Transverse colon (tissue), 4 donors: ENCODE data around the gene APH1A. TPM values are rescaled to one million over a fixed set of nuclear protein-coding genes. Genes with fewer than 3 reads are reported as not detected.

Source experiments
- DNase-seq: peaks from one replicate; pipeline ENCODE4 v3.0.0-alpha.2; 2019
- H3K27ac ChIP-seq, 4 donors: fragments of 200-600 bp; sonication (generic); 2 replicates each; pipeline ENCODE4 v1.5.1; 2016 to 2018; ENCODE audit warnings: inconsistent platforms in 4 of 4
- H3K27me3 ChIP-seq: fragments of 200-600 bp; sonication (generic); 2 replicates; pipeline ENCODE4 v1.5.1; 2017; ENCODE audit warnings: inconsistent platforms
- H3K36me3 ChIP-seq, 4 donors: fragments of 200-600 bp; sonication (generic); 2 replicates each; pipeline ENCODE4 v1.5.1; 2017 to 2019; ENCODE audit warnings: inconsistent platforms in 4 of 4
- H3K4me1 ChIP-seq, 4 donors: fragments of 200-600 bp; sonication (generic); 2 replicates each; pipeline ENCODE4 v1.5.1; 2017 to 2020; ENCODE audit warnings: inconsistent platforms in 4 of 4
- H3K4me3 ChIP-seq, 4 donors: fragments of 200-600 bp; sonication (generic); 1 replicate in 1 of 4; 2 replicates in 3 of 4; pipeline versions ENCODE4 v1.5.1 to v1.6.1; 2017 to 2019; ENCODE audit warnings: inconsistent platforms in 4 of 4
- H3K9me3 ChIP-seq, 2 donors: fragments of 200-600 bp; sonication (generic); 2 replicates each; pipeline ENCODE4 v1.5.1; 2017 to 2019; ENCODE audit warnings: inconsistent platforms in 2 of 2
- EP300 ChIP-seq: sonication (generic); formaldehyde crosslinking; IDR thresholded peaks from one replicate; pipeline ENCODE4 v1.6.1; 2017; ENCODE audit warnings: antibody characterized with exemption, low read depth
- POLR2A ChIP-seq: fragments of 450-650 bp; IDR thresholded peaks from one replicate; pipeline ENCODE4 v1.6.1; 2016; ENCODE audit warnings: antibody characterized with exemption, mild to moderate bottlenecking, moderate library complexity
- POLR2AphosphoS5 ChIP-seq, 3 donors: sonication (generic); formaldehyde crosslinking; IDR thresholded peaks; one replicate each; pipeline ENCODE4 v1.6.1; 2016; ENCODE audit warnings: antibody characterized with exemption in 3 of 3
- WGBS, 2 donors: methylation state at CpG; one replicate each; pipeline ENCODE4 v1.1.5; 2018; ENCODE audit warnings: low coverage in 1 of 2; 5-methylcytosine and 5-hydroxymethylcytosine counted together
- in situ Hi-C, 4 donors: fragments of 200-750 bp; cut with MboI; loops; one replicate each; pipeline versions ENCODE4 v1.15.0 to v1.15.1; 2017; ENCODE audit warnings: low sequenced_read_pairs in 3 of 4, low pct_ligation_motif_present in 1 of 4, low pct_unique_long_range_greater_than_20kb in 1 of 4
- intact Hi-C: fragments of 100-400 bp; cut with DNase I; formaldehyde crosslinking; loops from one replicate; pipeline ENCODE4 v1.15.1; 2023; ENCODE audit warnings: low total_unique reads
- total RNA-seq, 4 donors: library from RNA; depleted of rRNA; stranded (reverse); fragments of >200 nt; gene quantifications; one replicate each; pipeline ENCODE4 v1.1.0, GENCODE V29; 2016
- TF ChIP-seq, protein P1 (sequence below), 5 experiments: fragments of 200-600 bp in 3 of 5; fragments of 450-650 bp in 2 of 5; sonication (generic) in 3 of 5; IDR thresholded peaks; 1 replicate in 2 of 5; 2 replicates in 3 of 5; pipeline ENCODE4 v1.5.1; 2016 to 2017; ENCODE audit warnings: antibody characterized with exemption in 5 of 5, inconsistent platforms in 3 of 5, mild to moderate bottlenecking in 2 of 5, moderate library complexity in 1 of 5

Gene APH1A
- total RNA-seq, 4 donors from 2014 or later = 86.8 to 162 (median 113) TPM

DNA sequence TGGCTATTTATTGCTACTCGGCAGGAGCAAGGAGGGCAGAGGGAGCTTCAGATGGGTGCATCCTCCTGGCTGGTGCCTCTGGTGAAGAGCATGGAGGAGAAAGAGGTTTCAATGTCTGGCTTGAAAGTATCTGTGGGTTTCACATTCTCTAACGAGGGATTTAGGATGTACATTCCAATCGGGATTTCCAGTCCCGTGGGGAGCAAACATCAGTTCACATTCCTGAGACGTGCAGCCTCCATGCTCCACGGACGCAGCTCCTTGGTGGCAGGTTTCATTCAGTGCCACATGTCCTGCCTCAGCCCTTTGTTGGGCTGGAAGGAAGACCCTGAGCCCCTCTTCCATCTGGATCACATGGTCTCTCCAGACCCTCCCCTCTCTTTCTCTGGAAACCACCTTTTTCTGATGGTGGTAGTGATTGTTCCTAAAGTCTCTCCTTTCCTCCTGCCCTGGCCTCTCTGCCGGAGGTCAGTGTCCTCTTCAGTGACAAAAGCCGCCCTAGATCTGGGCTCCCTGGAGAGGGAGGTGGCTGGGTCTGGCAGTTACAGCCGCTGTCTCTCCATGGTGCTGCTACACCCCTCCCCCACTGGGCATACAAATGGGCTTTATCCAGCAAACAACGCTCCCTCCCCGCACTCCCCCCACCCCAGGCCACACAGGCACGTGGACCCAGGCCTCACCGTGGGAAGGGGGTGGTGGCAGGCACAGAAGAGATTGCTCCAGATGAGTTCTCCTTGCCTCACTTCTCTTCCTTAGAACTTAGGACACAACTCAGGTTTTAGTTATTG is 12.1 kb downstream of the APH1A start:
- WGBS, 2 donors = 20 to 41% methylated on average over 1 to 14 of the region's 14 CpGs
- no peak for DNase-seq
- TF ChIP-seq, protein P1, sequence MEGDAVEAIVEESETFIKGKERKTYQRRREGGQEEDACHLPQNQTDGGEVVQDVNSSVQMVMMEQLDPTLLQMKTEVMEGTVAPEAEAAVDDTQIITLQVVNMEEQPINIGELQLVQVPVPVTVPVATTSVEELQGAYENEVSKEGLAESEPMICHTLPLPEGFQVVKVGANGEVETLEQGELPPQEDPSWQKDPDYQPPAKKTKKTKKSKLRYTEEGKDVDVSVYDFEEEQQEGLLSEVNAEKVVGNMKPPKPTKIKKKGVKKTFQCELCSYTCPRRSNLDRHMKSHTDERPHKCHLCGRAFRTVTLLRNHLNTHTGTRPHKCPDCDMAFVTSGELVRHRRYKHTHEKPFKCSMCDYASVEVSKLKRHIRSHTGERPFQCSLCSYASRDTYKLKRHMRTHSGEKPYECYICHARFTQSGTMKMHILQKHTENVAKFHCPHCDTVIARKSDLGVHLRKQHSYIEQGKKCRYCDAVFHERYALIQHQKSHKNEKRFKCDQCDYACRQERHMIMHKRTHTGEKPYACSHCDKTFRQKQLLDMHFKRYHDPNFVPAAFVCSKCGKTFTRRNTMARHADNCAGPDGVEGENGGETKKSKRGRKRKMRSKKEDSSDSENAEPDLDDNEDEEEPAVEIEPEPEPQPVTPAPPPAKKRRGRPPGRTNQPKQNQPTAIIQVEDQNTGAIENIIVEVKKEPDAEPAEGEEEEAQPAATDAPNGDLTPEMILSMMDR (IDR thresholded peaks at IDR 0.05) = no peak
- no peak for TF ChIP-seq EP300
- TF ChIP-seq POLR2AphosphoS5 (IDR thresholded peaks at IDR 0.05) = no peak
- no peak for TF ChIP-seq POLR2A
- no peaks in the 10 kb centered on the region for H3K36me3 ChIP-seq
- H3K4me1 ChIP-seq = peaks cover 8 to 34% (median 23%) of the 10 kb centered on the region in 4 donors
- H3K9me3 ChIP-seq = no peaks in the 10 kb centered on the region
- peaks cover 4% of the 10 kb centered on the region for H3K27me3 ChIP-seq
- in situ Hi-C loops (no loop called here), intact Hi-C loops (no loop called here)
- H3K4me3 ChIP-seq = no peak overlapping the region
- peak overlapping the region in 3 of 4 donors; percentile 31 to 75 (median 74) for H3K27ac ChIP-seq

DNA sequence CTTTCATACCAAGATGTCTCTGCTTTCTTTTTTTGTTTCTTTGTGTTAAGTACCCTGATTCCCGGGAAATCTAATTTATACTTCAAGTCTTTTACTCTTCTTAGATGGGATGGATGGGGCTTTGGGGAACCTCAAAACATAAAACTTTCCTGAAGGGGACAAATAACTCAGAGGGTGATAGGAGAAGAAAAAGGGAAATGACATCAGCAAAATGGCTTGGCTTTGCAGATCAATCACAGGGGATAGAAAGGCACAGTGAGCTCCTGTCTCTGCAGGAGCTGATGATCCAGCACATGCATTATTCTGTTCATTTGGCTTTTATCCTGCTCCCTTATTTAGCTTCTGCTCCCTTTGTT is 12.6 kb downstream of the APH1A start:
- peak overlapping the region in 1 of 4 donors; percentile 45 for H3K4me3 ChIP-seq
- WGBS, 2 donors = 0% methylated on average over 1 of the region's 1 CpG
- TF ChIP-seq POLR2A = no peak
- TF ChIP-seq POLR2AphosphoS5 (IDR thresholded peaks at IDR 0.05) = no peak
- TF ChIP-seq, protein P1 (IDR thresholded peaks at IDR 0.05) = no peak
- TF ChIP-seq EP300 = no peak
- no peak for DNase-seq
- in situ Hi-C loops = no loop called here
- peaks cover 4% of the 10 kb centered on the region for H3K27me3 ChIP-seq
- no peaks in the 10 kb centered on the region for H3K36me3 ChIP-seq
- no peaks in the 10 kb centered on the region for H3K9me3 ChIP-seq
- H3K4me1 ChIP-seq = peaks cover 8 to 34% (median 23%) of the 10 kb centered on the region in 4 donors
- peak overlapping the region; percentile 31 to 77 (median 74) for H3K27ac ChIP-seq
- intact Hi-C loops = no loop called here

DNA sequence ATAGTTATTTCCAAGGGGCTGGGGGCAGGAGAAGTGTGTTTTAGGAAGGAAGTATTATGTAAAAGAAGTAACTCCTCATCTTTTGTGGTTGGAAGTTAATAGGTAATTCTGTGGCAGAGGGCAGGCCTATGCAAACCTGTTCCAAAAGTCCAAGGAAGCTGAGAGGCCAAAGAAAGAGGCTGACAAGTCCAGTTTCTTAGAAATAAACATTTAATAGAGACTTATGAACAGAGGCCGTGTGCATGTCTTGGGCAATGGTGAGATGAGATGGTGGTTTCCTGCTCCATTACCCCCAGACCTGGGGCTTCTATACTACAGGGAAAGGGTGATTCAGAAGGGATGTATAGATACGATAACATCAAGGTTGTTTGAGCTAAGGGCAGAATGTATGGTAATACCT is 18.9 kb downstream of the APH1A start:
- intact Hi-C loops = no loop called here
- WGBS, 2 donors = 73 to 74% methylated on average over 2 of the region's 2 CpGs
- TF ChIP-seq, protein P1 (IDR thresholded peaks at IDR 0.05) = no peak
- TF ChIP-seq POLR2A (no peak), POLR2AphosphoS5 (IDR thresholded peaks at IDR 0.05) (no peak), EP300 (no peak)
- Histone ChIP-seq H3K27ac (no peak overlapping the region), H3K9me3 (no peaks in the 10 kb centered on the region), H3K36me3 (no peaks in the 10 kb centered on the region), H3K4me3 (no peak overlapping the region), H3K27me3 (no peaks in the 10 kb centered on the region), H3K4me1 (no peaks in the 10 kb centered on the region)
- DNase-seq = no peak
- in situ Hi-C loops = no loop called here

DNA sequence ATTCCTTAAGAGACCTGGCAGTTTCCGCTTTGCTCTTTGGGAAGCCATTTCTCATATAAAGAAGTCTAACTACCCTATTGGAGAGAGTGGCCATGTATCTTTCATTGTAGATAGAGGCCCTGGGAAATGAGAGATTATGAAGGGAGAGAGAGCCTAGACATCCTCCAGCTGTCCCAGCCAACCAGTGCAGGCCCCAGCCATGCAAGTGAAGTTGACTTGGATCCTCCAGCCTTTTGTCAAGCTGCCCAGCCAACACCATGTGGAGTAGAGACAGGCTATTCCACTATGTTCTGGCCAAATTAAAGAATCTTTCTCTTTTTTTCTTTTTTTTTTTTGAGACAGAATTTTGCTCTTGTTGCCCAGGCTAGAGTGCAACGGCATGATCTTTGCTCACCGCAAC is 25.8 kb downstream of the APH1A start:
- no peak for TF ChIP-seq POLR2A
- TF ChIP-seq POLR2AphosphoS5 (IDR thresholded peaks at IDR 0.05) = no peak
- TF ChIP-seq, protein P1 (IDR thresholded peaks at IDR 0.05) = no peak
- TF ChIP-seq EP300 = no peak
- 88 to 92% methylated on average over 1 to 3 of the region's 3 CpGs for WGBS, 2 donors

More for the DNA sequence above, 25.8 kb downstream of the APH1A start:
- Histone ChIP-seq H3K4me1 (no peaks in the 10 kb centered on the region), H3K27me3 (no peaks in the 10 kb centered on the region), H3K4me3 (no peak overlapping the region), H3K27ac (no peak overlapping the region), H3K9me3 (no peaks in the 10 kb centered on the region), H3K36me3 (no peaks in the 10 kb centered on the region)
- no peak for DNase-seq
- in situ Hi-C loops (no loop called here), intact Hi-C loops (no loop called here)
